KMS-11 (cell line): ENCODE measurements around the gene SWSAP1.
"Not testable (repeated sequence)": the region's sequence is repeated elsewhere in the genome, so short reads cannot be mapped to it uniquely, and the experiment has no call there.

ENCODE experiments used
- H2AFZ ChIP-seq: fragments of 200-600 bp; sonication (generic); 2 replicates; pipeline ENCODE4 v1.6.1; 2016; ENCODE audit warnings: antibody characterized with exemption, mixed run types, low read depth
- H3K27ac ChIP-seq: fragments of 200-600 bp; sonication (generic); 2 replicates; pipeline ENCODE4 v1.6.1; 2016; ENCODE audit warnings: mild to moderate bottlenecking, mixed run types
- H3K27me3 ChIP-seq: fragments of 200-600 bp; sonication (generic); 2 replicates; pipeline ENCODE4 v1.6.1; 2017; ENCODE audit warnings: mild to moderate bottlenecking, low read depth, mixed run types, moderate library complexity; ENCODE audit not compliant: insufficient read depth
- H3K36me3 ChIP-seq: fragments of 200-600 bp; sonication (generic); 2 replicates; pipeline ENCODE4 v1.6.1; 2017; ENCODE audit warnings: mild to moderate bottlenecking, mixed run types; ENCODE audit not compliant: insufficient read depth
- H3K4me1 ChIP-seq: fragments of 200-600 bp; sonication (generic); 2 replicates; pipeline ENCODE4 v1.6.1; 2016; ENCODE audit warnings: mild to moderate bottlenecking, low read depth, mixed run types; ENCODE audit not compliant: poor library complexity, severe bottlenecking
- H3K4me2 ChIP-seq: fragments of 200-600 bp; sonication (generic); 2 replicates; pipeline ENCODE4 v1.7.0; 2016; ENCODE audit warnings: mild to moderate bottlenecking, mixed run types
- H3K4me3 ChIP-seq: fragments of 200-600 bp; sonication (generic); IDR thresholded peaks from 2 replicates; pipeline ENCODE4 v1.6.1; 2017; ENCODE audit warnings: low read depth, low read length, mixed read lengths; ENCODE audit not compliant: insufficient read depth
- H3K79me2 ChIP-seq: fragments of 200-600 bp; sonication (generic); 2 replicates; pipeline ENCODE4 v1.6.1; 2016; ENCODE audit warnings: low read depth, mixed run types; ENCODE audit not compliant: insufficient read depth
- H3K9ac ChIP-seq: fragments of 200-600 bp; sonication (generic); 2 replicates; pipeline ENCODE4 v1.6.1; 2016; ENCODE audit warnings: mild to moderate bottlenecking, mixed run types
- H4K20me1 ChIP-seq: fragments of 200-600 bp; sonication (generic); 2 replicates; pipeline ENCODE4 v1.6.1; 2016; ENCODE audit warnings: mild to moderate bottlenecking, mixed run types; ENCODE audit not compliant: insufficient read depth
- TF ChIP-seq, protein P1 (sequence below): fragments of 200-600 bp; sonication (generic); conservative IDR thresholded peaks from 2 replicates; pipeline ENCODE4 v1.6.1; 2017; ENCODE audit warnings: low read depth, mild to moderate bottlenecking, antibody characterized with exemption, low read length, moderate library complexity, mixed read lengths

The SWSAP1 gene

DNA sequence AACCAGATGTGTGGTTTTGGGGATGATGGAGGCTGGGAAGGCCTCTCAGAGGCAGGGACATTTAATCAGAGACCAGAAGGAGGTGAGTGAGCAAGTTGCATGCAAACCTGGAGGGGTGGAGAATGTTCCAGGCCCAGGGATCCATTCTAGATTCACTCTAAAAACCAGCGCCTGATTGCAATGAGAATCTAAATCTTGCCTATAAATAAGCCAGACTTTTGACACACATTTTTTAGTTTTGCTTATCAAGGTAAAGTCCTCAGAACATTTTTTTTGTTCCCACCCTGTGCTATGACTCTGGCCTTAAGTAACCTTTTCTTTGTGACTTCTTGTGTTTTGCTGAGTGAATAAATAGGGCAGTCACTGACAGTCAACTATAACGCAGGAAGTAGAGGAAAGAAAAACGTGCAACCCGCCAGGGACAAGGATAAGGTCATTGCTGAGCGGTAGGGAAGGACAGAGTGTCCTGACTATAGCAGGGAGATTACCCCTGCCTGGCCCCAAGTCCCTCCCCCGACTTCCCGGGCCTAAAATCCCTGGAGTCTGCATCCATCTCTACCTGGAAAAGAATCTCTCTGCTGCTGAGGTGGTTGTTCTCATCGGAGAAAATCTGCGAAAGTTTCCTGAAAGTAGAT is 30.2 kb downstream of the SWSAP1 start:
- H3K79me2 ChIP-seq: no peaks in the 10 kb centered on the region
- peaks cover 2% of the 10 kb centered on the region; the same call in 1 of the 2 replicates for H3K27me3 ChIP-seq
- no peak overlapping the region for H3K9ac ChIP-seq
- no peak overlapping the region for H3K27ac ChIP-seq
- H3K4me2 ChIP-seq: no peak overlapping the region
- TF ChIP-seq, protein P1, sequence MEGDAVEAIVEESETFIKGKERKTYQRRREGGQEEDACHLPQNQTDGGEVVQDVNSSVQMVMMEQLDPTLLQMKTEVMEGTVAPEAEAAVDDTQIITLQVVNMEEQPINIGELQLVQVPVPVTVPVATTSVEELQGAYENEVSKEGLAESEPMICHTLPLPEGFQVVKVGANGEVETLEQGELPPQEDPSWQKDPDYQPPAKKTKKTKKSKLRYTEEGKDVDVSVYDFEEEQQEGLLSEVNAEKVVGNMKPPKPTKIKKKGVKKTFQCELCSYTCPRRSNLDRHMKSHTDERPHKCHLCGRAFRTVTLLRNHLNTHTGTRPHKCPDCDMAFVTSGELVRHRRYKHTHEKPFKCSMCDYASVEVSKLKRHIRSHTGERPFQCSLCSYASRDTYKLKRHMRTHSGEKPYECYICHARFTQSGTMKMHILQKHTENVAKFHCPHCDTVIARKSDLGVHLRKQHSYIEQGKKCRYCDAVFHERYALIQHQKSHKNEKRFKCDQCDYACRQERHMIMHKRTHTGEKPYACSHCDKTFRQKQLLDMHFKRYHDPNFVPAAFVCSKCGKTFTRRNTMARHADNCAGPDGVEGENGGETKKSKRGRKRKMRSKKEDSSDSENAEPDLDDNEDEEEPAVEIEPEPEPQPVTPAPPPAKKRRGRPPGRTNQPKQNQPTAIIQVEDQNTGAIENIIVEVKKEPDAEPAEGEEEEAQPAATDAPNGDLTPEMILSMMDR: no peak
- H3K4me3 ChIP-seq: no peak overlapping the region
- no peaks in the 10 kb centered on the region for H3K36me3 ChIP-seq
- no peaks in the 10 kb centered on the region for H3K4me1 ChIP-seq
- no peaks in the 10 kb centered on the region for H4K20me1 ChIP-seq
- H2AFZ ChIP-seq: no peak overlapping the region

- H3K79me2 ChIP-seq: no peaks in the 10 kb centered on the region
- no peak overlapping the region for H3K9ac ChIP-seq
- no peak overlapping the region for H3K4me3 ChIP-seq
- H2AFZ ChIP-seq: no peak overlapping the region
- TF ChIP-seq, protein P1: no peak
- H3K4me1 ChIP-seq: no peaks in the 10 kb centered on the region
- no peaks in the 10 kb centered on the region for H4K20me1 ChIP-seq
- no peak overlapping the region for H3K4me2 ChIP-seq
- no peak overlapping the region for H3K27ac ChIP-seq
- H3K27me3 ChIP-seq: peaks cover 2% of the 10 kb centered on the region; the same call in 1 of the 2 replicates
- H3K36me3 ChIP-seq: no peaks in the 10 kb centered on the region
Measured at GRCh38 chr19:11405846-11406643, 31.6 kb downstream of the SWSAP1 start.

GRCh38 chr19:11406703-11407236 is 32.3 kb downstream of the SWSAP1 start:
- not testable (repeated sequence) for H2AFZ ChIP-seq, H3K4me3 ChIP-seq, H3K9ac ChIP-seq, H3K36me3 ChIP-seq, H3K27me3 ChIP-seq, H3K27ac ChIP-seq, H3K79me2 ChIP-seq, H4K20me1 ChIP-seq, H3K4me1 ChIP-seq, H3K4me2 ChIP-seq

DNA sequence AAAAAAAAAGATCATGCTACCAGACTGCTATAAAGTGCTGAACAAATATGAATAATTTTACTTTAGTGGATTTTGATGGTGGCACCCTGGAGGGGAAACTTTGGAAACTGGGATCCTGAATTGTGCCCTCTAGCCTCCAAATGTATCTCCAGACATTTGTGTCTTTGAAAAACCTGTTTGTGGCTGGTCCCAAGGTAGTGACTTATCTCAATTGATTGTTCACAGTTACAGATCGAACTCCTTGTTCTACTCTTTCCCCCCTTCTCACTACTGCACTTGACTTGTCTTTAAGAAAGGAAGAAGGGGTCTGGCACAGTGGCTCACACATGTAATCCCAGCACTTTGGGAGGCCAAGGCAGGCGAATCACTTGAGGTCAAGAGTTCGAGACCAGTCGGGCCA is 34.1 kb downstream of the SWSAP1 start:
- TF ChIP-seq, protein P1: no peak
- no peak overlapping the region for H2AFZ ChIP-seq
- H3K79me2 ChIP-seq: no peaks in the 10 kb centered on the region
- peaks cover 2% of the 10 kb centered on the region; the same call in 1 of the 2 replicates for H3K27me3 ChIP-seq
- no peak overlapping the region for H3K4me3 ChIP-seq
- H3K9ac ChIP-seq: no peak overlapping the region
- H3K4me1 ChIP-seq: no peaks in the 10 kb centered on the region
- H3K4me2 ChIP-seq: no peak overlapping the region
- no peaks in the 10 kb centered on the region for H3K36me3 ChIP-seq
- no peak overlapping the region for H3K27ac ChIP-seq
- H4K20me1 ChIP-seq: no peaks in the 10 kb centered on the region
